Hematopoietic multipotent progenitor cell treated with erythropoietin and hydrocortisone succinate and interleukin-3 and kit ligand, for 6 days (in vitro differentiated cells): ENCODE results near the gene ADAMTS13.

ENCODE experiments used
- DNase-seq: peaks from one replicate; pipeline ENCODE4 v3.0.0-alpha.2; 2015

ADAMTS13 gene

DNA sequence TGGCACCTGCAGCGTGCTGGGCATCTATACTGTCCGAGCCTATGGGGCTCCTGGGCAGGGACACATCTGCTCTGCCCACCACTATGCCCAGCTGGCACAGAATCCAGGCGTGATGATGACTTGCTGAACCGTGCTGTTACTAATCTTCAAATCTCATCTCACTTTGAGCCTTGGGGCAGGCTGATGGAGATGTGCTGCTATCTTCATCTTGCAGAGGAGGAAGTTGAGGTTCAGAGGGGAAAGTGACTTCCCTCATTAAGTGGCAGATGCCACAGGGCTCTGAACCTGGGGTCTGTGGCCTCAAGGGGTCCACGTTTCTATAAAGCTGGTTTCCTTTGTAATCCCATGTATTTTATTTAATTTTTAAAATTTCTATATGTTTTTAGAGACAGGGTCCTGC, 52.0 kb downstream of the ADAMTS13 start:
- peak; percentile 81 for DNase-seq

DNA sequence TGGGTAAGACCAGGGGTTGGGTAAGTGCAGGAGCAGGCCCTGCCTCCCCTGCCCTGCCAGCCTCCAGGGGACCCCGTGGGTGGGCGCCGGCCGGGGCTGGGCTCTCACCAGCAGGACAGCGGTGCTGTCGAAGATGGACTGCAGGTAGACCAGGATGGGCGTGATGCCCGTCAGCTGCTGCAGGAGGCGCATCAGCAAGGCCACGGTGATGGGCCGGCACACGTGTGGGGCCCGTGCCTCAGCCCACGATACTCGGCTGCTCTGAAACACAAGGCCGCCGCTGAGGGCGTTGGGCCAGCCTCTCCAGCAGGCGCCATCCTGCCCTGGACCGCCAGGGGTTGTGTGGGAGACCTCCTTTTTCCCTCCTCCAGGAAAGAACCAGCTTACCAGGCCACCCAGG, 52.7 kb downstream of the ADAMTS13 start:
- no peak for DNase-seq

DNA sequence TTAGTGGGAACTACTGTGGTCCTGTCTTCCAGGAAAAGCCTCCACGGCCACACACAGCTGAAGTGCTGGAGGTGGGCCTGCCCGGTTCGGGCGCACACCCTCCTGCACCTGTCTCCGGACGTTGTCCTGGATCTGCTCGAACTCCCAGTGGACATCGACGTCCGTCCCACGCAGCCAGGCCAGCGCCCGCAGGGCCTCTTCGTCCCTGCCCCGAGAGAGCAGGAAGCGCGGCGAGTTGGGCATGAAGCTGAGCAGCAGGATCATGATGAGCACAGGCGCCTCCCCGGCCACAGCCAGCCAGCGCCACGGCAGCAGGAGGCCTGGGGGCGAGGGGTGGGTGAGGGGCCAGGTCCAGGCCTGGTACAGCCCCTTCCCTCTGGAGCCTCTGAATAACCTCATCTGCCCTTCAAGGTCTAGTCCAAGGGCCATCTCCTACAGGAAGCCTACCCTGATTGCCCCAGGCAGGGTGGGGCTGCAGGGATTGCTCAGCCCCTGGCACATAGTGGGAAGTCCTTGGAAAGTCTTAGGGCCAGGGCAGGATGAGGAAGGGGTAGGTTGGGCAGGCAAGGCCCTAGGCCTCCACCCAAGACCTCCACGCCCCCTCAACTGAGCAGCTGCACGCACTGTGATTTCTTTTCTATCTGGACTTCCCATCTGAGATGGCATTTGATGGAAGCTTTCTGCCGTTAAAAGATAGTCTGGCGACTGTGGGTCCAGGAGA, 53.3 kb downstream of the ADAMTS13 start:
- no peak for DNase-seq

DNA sequence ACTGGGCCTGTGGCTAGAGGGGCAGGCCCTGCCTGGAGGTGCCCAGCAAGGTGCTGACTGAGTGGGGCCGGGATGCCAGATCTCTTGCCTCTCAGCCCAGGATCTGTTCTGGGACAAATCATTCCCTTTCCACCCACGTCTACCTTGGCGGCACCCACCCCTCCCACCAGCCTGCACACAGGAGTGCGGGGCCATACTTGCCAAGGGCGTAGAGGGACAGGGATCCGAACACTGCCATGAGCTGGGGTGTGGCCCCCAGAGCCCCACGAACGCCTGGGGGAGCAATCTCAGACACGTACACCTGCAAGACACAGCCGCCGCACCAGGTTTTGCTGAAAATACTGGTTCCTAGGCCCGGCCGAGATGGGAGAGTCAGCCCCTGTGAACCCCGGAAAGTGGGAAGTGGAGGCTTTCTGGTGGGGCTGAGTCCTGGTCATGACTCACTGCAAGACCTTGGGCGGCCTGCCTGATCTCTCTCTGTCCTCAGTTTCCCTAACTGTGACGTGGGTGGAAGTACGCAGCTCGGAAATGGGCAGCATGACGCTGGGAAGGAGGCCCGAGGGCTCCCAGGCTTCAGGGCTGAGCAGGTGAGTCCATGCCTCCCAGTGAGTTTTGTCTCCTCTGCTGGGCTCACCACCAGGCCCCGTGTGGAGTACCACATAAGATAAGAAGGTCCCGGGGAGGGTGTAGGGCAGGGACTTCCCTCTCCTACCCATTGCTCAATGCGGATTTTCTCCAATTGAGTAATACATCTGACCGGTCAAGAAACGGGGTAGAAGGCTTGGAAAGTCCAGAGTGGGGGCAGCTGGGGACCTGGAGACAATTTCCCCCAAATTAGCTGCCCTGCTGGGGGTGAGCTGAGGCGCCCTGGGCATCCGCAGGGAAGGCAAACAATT, 54.1 kb downstream of the ADAMTS13 start:
- DNase-seq: peak; percentile 76

DNA sequence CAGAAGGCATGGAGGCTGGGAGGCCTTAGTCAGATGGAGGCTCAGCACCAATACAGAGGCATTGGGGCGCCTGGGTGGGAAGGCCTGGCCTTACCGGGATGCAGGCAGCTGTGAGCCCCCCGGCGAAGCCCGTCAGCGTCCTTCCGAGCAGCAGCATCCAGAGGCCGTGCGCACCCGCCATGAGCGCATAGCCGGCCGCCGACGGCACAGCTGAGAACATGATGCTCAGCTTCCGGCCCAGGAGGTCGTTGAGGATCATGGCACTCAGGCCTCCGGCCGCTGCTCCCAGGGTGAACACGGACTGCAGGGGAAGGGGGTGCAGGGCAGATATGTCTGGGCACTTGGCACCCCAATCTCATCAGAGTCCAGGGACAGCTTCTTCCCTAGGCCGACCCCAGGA, 54.8 kb downstream of the ADAMTS13 start:
- DNase-seq: no peak

DNA sequence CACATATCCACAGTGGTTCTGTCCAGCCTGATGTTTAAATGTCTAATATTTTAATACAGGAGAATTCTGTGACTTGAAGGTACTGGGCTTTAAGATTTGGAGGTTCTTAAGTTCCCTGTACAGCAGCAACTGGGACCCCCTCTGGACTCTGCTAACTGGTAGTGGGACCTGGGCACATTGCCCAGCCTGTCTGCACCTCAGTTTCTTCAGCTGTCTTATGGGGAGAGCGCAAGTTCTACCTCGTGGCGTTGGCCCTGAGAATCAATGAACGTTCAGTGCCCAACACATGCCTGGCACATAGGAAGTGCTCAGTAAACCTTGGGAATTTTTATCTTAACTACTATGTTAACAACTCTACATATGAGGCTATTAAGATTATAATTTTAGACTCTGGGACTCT, 55.3 kb downstream of the ADAMTS13 start:
- no peak for DNase-seq

DNA sequence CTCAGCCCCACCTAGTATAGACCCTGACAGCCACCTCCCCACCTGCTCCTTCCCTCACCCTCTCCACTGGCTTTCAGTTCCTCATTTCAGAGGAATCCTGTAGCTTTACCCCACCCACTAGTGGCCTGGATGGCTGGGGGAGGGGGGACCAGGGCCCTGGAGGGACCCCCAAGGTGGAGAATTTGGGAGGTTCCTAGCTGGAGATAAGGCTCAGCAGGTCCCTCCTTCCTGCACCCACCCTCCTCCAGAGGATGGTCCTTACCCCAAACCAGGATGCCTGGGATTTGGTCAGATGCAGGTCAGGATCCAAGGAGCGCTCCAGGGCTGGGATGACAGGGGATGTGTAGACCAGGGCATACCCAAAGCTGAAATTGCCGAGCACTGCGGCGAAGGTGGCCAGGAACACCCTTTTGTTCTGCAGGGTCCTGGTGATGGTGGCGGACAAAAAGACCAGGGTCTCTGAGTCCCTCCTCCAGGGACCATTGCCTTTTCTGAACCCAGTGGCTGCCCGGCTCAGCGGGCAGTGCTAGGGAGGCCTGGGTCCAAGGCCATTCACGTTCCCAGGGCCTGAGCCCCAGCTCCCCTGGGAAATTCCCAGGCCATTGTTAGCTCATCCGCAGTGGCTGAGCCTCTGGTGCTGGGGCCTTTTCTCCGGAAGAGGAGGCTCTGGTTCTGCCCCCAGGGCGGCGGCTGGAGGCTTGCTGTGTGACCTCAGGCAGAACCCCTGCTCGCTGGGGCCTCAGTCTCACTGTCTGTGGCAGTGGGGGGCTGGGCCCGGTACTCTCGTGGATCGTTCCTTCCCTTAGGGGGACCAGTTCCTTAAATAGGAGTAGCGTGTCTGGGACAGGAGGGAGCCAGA, 56.1 kb downstream of the ADAMTS13 start:
- no peak for DNase-seq

DNA sequence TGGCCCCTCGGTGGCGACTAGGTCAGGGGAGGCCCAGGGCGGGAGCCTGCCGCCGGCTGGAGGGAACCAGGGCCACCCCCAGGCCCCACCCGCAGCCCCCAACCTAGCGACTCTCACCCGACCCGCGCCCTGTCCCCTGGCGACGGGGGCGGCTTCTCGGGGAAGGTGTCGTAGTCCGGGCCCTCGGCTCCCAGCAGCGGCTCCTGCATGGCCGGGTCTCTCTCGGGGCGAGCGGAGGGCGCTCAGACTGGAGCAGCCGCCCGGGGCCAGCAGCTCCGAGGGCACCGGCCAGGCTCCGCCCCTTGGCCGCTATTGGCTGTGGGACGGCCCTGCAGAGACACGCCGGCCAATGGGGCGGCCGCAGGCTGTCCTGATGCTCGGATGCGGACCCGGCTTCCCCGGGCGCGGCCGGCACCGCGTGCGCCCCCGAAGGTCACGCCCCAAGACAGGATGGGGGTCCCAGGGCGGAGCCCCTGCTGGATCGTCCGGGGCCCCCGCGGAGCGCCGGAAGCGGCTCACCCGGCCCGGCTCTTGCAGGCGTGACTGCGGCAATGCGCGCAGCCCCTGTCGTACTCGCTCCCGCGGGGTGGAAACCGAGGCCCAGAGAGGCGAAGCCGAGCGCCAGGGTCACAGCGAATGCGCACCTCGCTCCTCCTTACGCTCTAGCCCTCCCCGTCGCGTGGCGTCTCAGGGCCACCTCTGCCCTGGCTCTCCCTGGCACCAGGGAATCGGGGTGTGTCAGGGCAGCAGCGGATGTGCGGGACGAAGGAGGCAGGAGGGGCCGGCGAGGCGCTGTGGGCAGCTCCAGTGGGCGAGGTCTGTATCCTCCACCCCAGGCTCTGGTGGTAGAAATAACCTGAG, 56.9 kb downstream of the ADAMTS13 start, which contains the start of gene SLC2A6:
SLC2A6 (minus strand) TSS at position 249 of the 861 bp plus-strand sequence; CDS start at position 209, 40 bp downstream.
- DNase-seq: peak; percentile 89

DNA sequence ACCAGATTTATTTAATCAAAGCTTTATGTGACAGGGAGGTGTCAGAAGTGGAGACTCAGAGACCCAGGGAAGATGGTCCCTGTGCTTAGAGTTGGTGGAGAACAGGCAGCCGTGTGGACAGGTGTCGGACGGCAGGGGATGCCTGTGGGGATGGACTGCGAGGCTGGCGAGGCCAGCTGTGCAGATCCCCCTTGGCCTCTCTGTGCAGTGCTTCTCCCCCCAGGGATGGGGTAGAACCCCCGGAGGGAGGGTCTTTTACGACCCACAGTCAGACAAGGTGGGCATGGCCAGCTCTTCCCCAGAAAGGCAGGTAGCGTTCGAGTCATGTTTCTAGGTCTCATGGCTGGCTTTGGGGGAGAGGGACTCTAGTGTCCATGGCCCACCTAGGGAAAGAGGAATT, 61.4 kb downstream of the ADAMTS13 start:
- DNase-seq: no peak

DNA sequence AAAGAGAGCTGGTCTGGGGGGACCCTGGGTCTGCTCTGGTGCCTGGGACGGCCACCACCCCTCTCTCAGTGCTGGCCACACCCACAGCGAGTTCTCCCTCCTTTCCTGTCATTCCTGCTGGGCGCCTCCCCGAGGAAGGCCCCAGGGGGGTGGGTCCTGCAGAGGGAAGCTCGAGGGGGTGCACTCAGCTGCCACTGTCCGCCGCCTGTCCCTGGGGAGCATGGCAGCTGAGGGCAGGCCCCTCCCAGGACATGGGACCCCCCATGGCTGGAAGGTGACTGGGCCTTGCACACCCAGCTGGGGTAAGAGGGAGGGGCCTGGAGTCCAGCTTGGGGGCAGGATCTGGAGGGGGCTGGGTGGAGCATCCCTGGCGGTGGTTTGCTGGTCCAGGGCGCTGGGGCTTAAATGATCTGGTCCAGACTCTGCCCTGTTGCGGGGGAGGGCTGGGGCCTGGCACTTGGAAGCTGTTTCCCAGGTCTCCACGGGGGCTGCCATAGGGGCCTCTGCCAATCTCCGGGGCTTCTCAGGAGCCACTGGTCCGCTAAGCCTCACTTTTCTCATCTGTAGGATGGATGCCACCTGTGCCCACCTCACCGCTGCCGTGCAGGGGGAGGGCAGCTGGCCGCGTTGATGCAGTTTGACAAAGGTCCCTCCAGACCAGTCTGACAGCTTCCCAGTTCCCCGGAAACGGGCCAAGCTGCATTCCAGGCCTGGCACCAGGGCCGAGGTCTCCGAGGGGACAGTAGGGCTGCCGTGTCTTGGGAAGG, 62.7 kb downstream of the ADAMTS13 start:
- no peak for DNase-seq

DNA sequence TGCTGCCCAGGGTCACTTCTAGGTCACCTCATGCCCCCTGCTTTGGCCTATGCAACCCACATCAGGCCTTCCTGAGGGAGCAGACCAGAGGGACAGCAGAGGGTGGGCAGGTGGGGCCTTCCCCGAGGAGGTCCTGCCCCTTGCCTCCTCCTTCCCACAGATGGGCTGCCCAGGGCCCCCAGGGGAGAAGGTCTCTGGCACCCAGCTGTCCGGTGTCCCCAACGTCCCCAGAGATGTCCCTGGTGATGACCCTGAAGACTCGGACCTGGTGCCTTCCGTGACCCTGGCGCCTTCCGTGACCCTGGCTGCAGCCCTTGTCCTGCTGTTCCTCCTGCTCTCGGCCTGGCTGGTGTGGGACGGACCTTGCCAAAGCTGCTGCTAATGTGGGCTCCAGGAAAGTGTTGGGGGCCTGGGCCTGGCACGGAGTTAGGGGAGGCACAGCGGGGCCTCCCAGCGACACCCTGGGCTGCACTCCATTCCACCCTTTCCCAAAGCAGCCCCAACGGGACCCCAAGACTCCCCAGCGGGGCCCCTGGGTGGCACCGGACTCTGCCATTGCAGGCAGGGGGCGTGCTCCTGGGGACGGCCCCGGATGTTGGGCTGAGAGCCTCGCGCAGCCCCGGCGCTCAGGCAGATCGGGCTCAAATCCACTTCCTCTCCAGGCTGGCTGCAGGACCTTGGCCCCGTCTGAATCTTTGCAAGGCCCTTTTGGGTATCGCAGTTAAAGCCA, 63.5 kb downstream of the ADAMTS13 start:
- DNase-seq: peak; percentile 51

DNA sequence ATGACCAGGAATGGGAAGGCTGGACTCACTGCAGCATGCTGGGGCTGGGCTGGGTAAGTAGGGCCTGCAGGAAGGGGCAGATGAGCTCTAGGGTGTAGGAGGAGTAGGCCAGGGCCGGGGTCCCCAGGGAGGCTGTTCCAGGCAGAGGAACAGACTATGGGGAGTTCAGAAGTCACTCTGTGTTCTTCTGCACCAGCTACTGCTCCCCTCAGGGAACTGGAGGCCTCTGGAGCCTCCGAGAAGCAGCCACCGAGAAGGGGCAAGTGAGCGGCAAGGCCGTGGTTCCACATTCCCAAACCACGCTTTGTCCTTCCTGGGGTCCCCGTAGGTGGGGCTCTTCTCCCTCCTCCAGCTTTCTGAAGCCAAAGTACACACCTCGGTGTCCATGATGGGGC, 65.2 kb downstream of the ADAMTS13 start:
- no peak for DNase-seq

DNA sequence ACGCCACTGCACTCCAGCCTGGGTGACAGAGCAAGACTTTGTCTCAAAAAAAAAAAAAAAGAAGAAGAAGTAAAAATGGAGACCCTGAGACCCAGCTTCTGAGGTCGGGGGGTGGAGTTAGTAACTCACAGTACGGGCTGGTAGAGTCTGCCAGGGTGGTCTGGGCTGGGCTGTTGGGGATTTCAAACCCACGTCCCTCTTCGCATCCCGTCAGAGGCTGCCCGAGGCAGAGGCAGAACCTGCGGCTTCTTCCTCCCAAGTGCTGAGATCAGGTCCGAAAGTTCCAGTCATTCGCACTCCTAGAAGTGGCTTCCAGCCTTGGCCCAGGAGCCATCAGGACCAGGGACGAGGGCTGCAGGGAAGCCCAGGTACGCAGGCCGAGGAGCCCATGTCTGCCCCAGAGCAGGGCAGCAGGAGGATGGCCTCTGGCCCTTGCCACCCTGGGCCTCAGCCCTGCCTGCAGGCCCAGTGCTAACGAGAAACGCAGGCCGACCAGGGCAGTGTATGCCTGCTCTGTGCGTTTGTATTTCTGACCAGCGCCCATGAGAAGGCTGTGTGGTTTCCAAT, 66.6 kb downstream of the ADAMTS13 start:
- no peak for DNase-seq

DNA sequence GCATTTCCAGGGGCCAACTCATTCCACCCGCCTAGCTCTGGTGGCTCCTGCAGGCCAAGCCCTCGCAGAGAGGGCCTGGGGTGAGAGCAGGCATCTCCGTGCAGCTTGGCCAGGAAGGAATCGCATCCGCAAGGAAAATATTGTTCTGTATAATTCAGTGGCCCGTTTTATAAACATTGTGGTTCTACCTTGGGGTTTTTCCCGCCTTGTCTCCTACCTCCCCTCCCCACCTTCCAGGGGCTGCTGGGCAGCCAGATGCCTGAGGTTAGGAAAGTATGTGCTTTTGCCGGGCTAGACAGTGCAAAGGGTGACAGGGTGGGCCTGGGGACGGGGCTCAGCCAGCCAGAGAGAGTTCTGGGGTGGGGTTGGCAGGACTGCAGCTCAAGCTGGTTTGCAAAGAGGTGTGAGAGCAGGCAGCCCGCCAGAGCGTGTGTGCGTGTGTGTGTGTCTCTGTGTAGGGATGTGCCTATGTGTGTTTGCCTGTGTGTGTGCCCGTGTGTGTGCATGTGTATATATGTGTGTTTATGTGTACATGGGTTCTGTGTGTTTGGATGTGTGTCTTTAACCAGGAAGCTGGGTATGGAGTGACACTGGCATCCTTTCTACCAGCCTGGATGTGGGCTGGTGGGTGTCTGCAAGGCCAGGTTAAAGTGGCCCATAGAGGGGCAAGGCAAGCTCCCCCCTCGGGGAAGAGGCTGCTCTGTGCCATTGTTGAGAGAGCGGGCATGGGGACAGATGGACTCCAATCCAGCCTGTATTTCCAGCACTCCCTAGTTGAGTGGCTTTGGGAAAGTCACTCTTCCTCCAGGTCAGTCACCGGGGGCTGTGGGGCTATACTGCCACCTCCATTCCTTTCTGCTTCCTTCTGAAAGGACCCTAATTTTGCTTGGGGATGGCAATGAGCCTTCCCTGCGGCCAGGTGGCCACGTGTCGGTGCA, 67.4 kb downstream of the ADAMTS13 start:
- DNase-seq: no peak

DNA sequence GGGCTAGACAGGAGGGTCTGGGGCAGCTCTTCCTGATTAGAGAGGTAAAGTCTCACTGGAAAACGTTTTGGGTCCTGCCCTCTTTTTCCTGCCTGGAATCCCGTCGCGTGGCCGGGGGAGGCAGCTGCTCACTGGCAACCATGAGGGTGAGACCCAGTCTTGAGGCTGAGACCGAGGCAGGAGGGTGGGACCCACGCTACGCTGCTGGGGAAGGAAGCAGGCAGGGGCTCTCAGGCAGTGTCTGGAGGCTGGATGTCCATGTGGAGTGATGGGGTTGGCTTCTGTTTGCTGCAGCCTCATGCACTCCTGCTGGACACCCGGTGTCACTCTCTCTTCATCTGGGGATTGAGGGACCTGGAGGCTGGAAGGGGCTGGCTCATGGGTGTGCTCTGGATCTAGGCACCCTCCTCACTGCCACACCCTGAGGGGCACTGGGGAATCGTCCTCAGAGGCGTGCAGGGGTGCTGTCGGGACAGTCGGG, 68.1 kb downstream of the ADAMTS13 start:
- DNase-seq: no peak

DNA sequence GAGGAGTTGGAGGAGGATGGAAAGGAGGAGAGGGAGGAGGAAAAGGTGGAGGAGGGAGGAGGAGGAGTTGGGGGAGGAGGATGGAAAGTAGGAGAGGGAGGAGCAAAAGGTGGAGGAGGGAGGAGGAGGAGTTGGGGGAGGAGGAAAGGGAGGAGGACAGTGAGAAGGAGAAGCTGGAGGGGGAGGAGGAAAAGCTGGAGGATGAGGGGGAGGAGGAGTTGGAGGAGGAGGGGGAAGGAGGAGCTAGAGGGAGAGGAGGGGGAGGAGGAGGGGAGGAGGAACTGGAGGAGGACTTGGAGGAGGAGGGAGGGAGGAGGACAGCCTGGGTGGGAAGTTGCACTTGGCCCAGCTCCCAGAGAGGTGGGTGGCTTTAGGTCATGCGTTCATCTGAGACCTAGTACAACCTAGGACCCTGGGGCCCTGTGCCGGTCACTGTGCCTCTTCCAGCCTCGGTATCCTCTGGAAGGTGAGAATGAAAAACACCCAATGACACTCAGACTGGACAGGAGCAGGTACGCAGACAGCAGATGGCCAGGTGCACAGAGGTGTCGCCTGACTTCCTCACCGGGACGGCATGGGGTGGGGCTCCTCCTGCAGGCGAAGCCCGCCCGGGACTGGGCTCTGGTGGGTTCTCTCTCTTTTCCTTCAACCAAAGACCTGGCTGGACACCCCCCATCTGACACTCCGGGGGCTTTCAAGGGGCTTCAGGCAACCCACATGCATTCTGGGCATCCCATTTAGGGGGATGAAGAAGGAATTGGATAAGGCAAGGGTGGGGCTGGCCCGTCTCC, 68.9 kb downstream of the ADAMTS13 start:
- no peak for DNase-seq

DNA sequence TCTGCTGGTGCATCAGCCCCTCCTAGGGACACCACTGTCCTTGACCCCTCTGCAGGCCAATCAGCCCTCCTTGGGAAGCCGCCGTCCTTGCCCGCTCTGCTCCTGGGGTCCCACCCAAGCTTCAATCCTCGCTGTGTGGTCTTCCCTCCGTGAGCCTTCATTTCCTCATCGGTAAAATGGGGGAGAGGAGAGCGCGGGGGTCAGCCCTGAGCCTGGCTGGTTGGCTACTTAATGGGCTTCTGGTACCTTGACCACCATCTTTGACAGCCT, 69.4 kb downstream of the ADAMTS13 start:
- no peak for DNase-seq
